Measurements from ENCODE around the gene SLC36A3.
"Not testable (repeated sequence)": the region's sequence is repeated elsewhere in the genome, so short reads cannot be mapped to it uniquely, and the experiment has no call there.

Gene SLC36A3

GRCh38 chr5:151303666-151304065 lies at the start of gene SLC36A3:
Gene SLC36A3 (minus strand): TSS chr5:151303766. CDS start chr5:151303354, 412 bp downstream.
- no peak for DNase-seq

GRCh38 chr5:151351671-151352070 lies 48.1 kb upstream of the SLC36A3 start:
- no peak for DNase-seq

- no peak for DNase-seq
Observed at GRCh38 chr5:151348789-151349188, 45.2 kb upstream of the SLC36A3 start.

GRCh38 chr5:151347369-151347768 lies 43.8 kb upstream of the SLC36A3 start, which contains the start of gene SLC36A2:
Gene SLC36A2 (minus strand): TSS chr5:151347559. CDS start chr5:151347460, 99 bp downstream.
- no peak for DNase-seq

- DNase-seq, result no peak
Observed at GRCh38 chr5:151345808-151346478, 42.4 kb upstream of the SLC36A3 start.

GRCh38 chr5:151345187-151345807 lies 41.7 kb upstream of the SLC36A3 start:
- no peak for DNase-seq

- DNase-seq, result no peak
Observed at GRCh38 chr5:151344088-151344487, 40.5 kb upstream of the SLC36A3 start.

GRCh38 chr5:151340004-151340403 lies 36.4 kb upstream of the SLC36A3 start:
- no peak for DNase-seq

GRCh38 chr5:151338734-151339133 lies 35.2 kb upstream of the SLC36A3 start:
- no peak for DNase-seq

GRCh38 chr5:151332857-151333256 lies 29.3 kb upstream of the SLC36A3 start:
- no peak for DNase-seq

GRCh38 chr5:151328734-151329133 lies 25.2 kb upstream of the SLC36A3 start:
- no peak for DNase-seq

GRCh38 chr5:151327585-151327984 lies 24.0 kb upstream of the SLC36A3 start:
- no peak for DNase-seq

GRCh38 chr5:151326266-151326665 lies 22.7 kb upstream of the SLC36A3 start:
- no peak for DNase-seq

GRCh38 chr5:151320481-151320880 lies 16.9 kb upstream of the SLC36A3 start:
- DNase-seq, result no peak

- no peak for DNase-seq
Observed at GRCh38 chr5:151318850-151319732, 15.5 kb upstream of the SLC36A3 start.

GRCh38 chr5:151317871-151318270 lies 14.3 kb upstream of the SLC36A3 start:
- no peak for DNase-seq

GRCh38 chr5:151315998-151316597 lies 12.5 kb upstream of the SLC36A3 start:
- no peak for DNase-seq

- DNase-seq, result no peak
Observed at GRCh38 chr5:151313357-151313756, 9.8 kb upstream of the SLC36A3 start.

- no peak for DNase-seq
Observed at GRCh38 chr5:151312756-151313324, 9.3 kb upstream of the SLC36A3 start.

GRCh38 chr5:151310932-151311331 lies 7.4 kb upstream of the SLC36A3 start:
- DNase-seq, result no peak

GRCh38 chr5:151309821-151310220 lies 6.3 kb upstream of the SLC36A3 start:
- DNase-seq, result not testable (repeated sequence)

GRCh38 chr5:151309266-151309665 lies 5.7 kb upstream of the SLC36A3 start:
- DNase-seq, result not testable (repeated sequence)
